ENCODE results near the gene PRSS33.

Gene PRSS33

DNA sequence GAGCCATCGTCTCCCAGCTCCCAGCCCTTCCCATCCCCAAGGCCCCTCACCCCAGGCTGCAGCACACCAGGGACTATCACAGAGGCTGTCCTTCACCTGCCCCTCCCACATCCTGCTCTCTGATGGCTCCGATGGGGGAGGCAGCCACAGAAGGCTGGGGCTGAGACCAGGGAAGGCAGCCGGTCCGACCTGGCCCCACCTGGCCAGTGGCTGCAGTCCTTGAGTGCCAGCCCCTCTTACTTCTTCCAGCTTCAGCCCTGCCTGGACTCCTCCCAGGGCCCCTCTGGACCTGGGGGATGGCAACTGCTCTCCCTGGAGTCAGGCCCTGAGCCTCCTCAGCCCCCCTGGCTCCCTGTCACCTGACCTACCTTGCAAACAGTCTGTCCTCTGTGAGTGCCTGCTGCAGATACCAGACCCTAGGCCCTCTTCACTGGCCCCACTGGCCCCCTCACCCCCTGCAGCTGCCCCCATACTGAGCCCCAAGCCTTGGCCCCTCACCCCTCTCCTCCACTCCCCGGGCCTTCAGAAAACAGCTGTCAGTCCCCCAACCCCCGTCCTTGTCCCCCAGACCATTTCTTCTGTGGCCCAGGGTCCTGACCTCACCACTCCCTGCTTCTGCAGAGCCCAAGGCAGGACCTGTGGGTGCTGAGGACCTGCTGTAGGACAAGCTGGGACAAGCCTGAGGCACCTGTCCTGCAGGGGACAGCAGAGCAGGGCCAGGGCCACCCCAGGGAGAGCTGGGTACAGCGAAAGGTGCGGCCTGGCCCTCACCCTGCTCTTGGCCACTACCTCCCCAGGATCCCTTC lies 47.5 kb downstream of the PRSS33 start:
- no peak for DNase-seq

DNA sequence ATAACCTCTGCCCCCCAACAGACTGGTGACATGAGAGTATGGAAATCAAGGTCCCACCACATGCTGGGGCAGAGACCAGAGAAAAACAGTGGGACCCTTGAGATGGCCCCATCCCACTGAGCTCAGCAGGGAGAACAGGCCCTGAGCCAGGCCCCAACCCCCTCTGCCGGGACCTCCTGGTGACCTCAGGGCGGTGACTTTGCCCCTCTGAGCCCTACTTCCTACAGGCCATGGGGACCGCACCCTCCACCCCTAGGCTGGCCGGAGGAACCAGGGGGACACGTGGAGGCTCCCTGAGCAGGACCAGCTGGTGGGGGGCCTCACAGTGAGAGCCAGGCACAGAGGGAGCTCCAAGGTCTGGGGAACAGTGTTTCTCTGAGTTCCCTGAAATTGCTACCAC lies 48.7 kb downstream of the PRSS33 start:
- DNase-seq = no peak

GRCh38 chr16:2737895-2738418 lies 49.4 kb downstream of the PRSS33 start:
- DNase-seq = no peak

GRCh38 chr16:2737238-2737605 lies 50.1 kb downstream of the PRSS33 start:
- DNase-seq = no peak

- DNase-seq = no peak
Observed at GRCh38 chr16:2736476-2737237, 50.7 kb downstream of the PRSS33 start.

DNA sequence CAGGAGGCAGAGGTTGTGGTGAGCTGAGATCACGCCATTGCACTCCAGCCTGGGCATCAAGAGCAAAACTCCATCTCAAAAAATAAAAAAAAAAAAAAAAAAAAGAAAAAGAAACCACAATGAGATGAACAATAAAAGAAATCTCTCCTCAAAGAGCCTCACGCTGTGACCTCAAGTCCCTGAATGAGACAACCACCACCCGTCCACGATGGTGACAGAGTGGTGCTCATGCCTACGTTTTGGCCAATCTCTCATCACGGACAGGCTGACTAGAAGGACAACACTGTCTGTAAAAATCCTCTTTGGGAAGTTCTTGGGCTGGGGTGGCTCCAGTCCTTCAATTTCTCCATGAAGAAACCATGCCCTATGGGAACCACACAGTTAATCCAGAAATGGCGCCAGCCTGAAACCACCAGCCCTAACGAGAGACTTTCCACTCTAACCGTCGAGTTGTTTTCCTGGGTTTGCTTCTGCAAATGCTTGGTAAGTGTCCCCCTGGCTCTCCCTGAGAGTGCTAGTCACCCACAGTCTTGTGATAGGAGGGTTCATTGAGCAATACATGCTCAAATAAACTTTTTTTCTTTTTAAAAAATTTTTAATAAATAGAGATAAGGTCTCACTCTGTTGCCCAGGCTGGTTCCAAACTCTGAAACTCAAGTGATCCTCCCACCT lies 52.4 kb downstream of the PRSS33 start:
- no peak for DNase-seq
